HG03039 (cell line): ENCODE results near the gene LRIG1.

Source experiments
- ATAC-seq: cut with Tn5 transposase; IDR thresholded peaks from one replicate; pipeline ENCODE4 v1.9.1; 2021; ENCODE audit warnings: mild to moderate bottlenecking, moderate library complexity; ENCODE audit not compliant: unreplicated experiment

LRIG1 gene

GRCh38 chr3:66500576-66501482, at the start of gene LRIG1:
Gene LRIG1 (minus strand): TSS chr3:66501022. CDS start chr3:66500407, 615 bp downstream.
- peak; percentile 97 for ATAC-seq

- ATAC-seq, result no peak
Observed at GRCh38 chr3:66544619-66545429, 44.0 kb upstream of the LRIG1 start.

GRCh38 chr3:66542153-66542552, 41.3 kb upstream of the LRIG1 start:
- no peak for ATAC-seq

- ATAC-seq, result no peak
Observed at GRCh38 chr3:66539466-66539989, 38.7 kb upstream of the LRIG1 start.

- ATAC-seq, result no peak
Observed at GRCh38 chr3:66538390-66538789, 37.6 kb upstream of the LRIG1 start.

GRCh38 chr3:66537735-66538134, 36.9 kb upstream of the LRIG1 start:
- no peak for ATAC-seq

- no peak for ATAC-seq
Observed at GRCh38 chr3:66536791-66537190, 36.0 kb upstream of the LRIG1 start.

- no peak for ATAC-seq
Observed at GRCh38 chr3:66534304-66534845, 33.6 kb upstream of the LRIG1 start.

- no peak for ATAC-seq
Observed at GRCh38 chr3:66532613-66533012, 31.8 kb upstream of the LRIG1 start.

- no peak for ATAC-seq
Observed at GRCh38 chr3:66532160-66532587, 31.4 kb upstream of the LRIG1 start.

GRCh38 chr3:66531256-66531655, 30.4 kb upstream of the LRIG1 start:
- no peak for ATAC-seq

GRCh38 chr3:66527246-66527645, 26.4 kb upstream of the LRIG1 start:
- ATAC-seq, result no peak

- no peak for ATAC-seq
Observed at GRCh38 chr3:66525771-66526170, 24.9 kb upstream of the LRIG1 start.

- no peak for ATAC-seq
Observed at GRCh38 chr3:66520724-66521123, 19.9 kb upstream of the LRIG1 start.

- no peak for ATAC-seq
Observed at GRCh38 chr3:66518644-66519043, 17.8 kb upstream of the LRIG1 start.

GRCh38 chr3:66518126-66518525, 17.3 kb upstream of the LRIG1 start:
- no peak for ATAC-seq

GRCh38 chr3:66517241-66517640, 16.4 kb upstream of the LRIG1 start:
- ATAC-seq, result no peak

- no peak for ATAC-seq
Observed at GRCh38 chr3:66508461-66508860, 7.6 kb upstream of the LRIG1 start.

- ATAC-seq, result no peak
Observed at GRCh38 chr3:66507423-66508260, 6.8 kb upstream of the LRIG1 start.

GRCh38 chr3:66506154-66506553, 5.3 kb upstream of the LRIG1 start:
- ATAC-seq, result no peak
